Stimulated activated CD4-positive, alpha-beta T cell treated with anti-CD3 and anti-CD28 coated beads, TNF-alpha, amount 100 ng/mL, for 24 hours (primary cell): ENCODE measurements around the gene HSPG2.

ENCODE experiments used
- DNase-seq, 3 experiments: peaks; one replicate each; pipeline ENCODE4 v3.0.0-alpha.2; 2020; ENCODE audit warnings: low read depth in 3 of 3

Gene HSPG2

DNA sequence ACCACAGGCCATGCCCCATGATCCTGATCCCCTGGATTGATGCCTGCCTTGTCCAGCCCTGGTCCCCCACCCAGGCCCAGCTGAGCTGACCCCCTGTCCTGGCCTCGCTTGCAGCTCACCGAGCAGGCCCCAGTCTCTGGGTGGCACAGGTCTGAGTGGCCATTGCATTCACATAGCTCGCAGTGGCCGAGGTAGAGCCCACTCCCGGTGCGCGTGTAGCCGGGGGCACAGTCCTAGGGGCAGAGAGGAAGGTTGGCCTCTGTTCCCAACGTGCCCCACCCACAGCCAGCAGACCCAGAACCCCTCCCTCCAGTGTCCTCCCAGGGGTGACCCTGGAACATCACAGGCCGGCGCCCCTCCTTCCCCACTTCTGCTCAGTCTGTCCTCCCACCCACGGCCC is 73.1 kb downstream of the HSPG2 start:
- DNase-seq, result no peak

DNA sequence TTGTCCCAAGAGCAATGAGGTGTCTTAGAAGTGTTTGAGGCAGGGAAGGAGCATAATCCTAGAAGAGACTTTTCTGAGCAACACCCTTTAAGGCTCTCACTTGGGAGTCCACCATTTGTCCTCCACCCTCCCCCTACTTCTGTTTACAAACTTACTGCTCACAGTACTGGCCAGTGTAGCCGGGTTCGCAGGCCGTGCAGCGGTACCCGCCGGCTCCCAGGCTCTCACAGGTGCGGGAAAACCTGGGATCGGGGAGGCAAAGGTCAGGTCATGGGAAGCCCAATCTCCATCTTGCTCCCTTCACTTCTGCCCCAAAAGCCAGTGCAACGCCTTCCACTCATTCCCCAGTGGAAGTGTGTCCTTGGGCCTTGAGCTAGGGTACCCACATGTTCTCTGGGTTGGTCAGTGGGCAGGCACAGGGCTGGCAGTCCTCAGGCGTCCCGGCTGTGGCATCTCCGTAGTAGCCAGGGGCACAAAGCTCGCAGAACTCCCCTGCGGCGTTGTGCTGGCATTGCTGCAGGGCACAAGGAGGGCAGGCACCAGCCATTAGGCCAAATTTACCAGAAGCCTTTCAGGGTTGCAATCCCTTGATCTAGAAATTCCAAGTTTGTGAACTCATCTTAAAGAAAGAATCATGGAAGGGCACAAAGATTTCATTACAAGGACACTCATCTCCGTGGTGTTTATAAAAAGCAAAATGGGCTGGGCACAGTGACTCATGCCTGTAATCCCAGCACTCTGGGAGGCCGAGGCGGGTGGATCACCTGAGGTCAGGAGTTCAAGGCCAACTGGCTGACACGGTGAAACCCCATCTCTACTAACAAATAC is 75.3 kb downstream of the HSPG2 start:
- DNase-seq, result no peak

DNA sequence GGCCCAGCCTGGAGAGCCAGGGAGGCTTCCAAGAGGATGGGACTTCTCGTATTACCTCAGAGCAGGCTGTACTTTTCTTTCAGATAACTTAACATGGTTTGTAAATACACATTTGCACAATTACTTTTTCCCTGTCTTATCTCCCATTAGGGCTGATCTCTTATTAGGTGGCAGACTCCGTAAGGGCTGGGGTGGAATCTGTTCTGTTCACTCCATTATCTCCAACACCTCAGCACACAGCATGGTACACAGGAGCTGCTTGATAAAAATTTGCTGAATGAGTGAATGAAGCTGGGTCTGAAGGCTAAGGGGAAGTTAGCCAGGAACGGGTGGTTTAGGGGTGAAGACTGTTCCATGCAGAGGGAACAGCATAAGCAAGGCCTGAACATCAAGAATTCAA is 76.1 kb downstream of the HSPG2 start:
- no peak for DNase-seq

DNA sequence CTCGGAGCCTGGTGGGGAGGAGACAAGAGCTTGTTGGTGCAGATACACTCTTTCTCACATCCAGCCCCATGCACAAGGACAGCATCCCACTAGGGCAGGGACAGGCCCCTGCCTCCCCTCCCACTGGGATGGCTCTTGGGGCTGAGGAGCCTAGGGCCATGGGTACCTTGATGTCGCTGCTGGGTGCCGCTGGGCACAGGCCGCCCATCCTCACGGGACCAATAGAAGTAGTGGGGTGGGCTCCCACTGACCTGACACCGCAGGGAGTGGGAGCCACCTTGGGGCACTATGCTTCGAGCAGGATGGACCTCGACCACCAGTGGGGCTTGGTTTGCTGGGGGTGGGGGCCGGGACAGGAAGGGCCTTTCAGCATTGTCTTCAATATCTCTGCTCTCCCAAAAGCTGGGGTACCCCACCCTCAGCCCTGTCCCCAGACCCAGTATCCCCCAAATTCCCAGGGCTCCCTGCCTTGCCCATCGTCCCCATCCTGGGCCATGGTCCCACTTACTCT is 77.4 kb downstream of the HSPG2 start:
- DNase-seq, result no peak

DNA sequence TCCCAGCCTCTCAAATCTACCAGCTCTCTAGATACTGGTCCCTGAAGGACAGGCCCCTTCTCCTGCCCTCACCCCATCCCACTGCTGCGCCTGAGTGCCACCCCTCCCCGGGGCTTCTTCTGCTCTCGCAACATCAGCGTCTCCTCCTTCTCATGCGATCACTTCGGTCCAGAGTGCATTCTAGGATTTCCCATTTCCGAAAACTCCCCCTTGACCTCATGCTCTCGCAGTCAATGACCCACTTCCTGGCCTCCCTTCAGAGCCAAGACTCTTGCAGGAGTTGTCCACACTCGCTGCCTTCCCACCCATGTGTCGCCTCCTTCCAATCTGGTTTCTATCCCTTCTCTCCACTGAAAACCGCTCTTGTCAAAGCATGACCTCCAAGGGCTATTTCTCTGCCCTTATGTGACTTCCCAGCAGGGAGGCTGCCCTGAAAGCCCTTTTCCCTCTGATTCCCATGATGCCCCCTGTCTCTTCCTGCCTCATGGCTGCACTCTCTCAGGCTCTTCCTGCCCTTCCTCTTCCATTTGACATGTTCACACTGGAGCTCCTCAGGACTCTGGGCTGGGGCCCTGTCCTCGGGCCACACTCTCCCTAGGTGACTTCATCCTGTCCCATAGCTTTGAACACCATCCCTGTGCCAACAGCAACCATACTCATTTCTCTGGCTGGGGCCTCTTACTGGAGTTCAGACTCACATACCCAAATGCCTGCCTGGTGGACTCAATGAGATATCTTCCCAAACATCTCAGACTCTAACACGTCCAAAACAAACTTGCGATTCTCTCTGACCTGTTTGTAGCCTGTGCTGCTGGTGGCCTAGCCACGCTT is 79.1 kb downstream of the HSPG2 start:
- DNase-seq, result no peak

DNA sequence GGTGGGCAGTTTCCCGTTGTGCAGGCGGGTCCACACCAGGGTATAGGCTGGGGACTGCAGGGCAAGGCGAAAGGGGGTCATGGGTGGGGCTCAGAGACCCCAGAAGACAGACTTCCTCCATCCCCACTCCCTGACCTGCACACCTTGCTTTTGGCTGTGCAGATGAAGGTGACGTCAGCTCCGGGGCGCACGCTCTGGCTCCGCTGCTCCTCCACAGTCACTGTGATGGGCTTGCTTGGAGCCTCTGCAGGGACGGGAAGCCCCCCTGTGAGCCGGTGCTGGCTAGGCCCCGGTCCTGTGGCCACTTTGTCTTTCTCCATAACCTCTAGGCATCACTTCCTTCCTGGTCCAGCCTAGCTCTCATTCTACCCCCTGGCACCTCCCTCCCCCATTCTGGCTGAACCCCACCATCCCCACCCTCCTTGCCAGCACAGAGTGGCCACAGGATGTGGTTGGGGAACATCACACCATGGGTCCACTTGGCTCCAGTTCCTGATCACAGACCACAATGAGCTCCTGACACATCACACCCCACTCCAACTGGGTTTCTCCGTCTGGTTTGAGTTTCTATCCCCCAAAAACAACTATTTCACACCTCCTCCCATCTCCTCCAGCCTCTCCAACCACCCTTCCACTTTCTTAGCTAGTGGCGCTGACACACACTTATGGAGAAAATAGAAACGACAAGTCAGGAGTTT is 79.8 kb downstream of the HSPG2 start:
- no peak for DNase-seq

DNA sequence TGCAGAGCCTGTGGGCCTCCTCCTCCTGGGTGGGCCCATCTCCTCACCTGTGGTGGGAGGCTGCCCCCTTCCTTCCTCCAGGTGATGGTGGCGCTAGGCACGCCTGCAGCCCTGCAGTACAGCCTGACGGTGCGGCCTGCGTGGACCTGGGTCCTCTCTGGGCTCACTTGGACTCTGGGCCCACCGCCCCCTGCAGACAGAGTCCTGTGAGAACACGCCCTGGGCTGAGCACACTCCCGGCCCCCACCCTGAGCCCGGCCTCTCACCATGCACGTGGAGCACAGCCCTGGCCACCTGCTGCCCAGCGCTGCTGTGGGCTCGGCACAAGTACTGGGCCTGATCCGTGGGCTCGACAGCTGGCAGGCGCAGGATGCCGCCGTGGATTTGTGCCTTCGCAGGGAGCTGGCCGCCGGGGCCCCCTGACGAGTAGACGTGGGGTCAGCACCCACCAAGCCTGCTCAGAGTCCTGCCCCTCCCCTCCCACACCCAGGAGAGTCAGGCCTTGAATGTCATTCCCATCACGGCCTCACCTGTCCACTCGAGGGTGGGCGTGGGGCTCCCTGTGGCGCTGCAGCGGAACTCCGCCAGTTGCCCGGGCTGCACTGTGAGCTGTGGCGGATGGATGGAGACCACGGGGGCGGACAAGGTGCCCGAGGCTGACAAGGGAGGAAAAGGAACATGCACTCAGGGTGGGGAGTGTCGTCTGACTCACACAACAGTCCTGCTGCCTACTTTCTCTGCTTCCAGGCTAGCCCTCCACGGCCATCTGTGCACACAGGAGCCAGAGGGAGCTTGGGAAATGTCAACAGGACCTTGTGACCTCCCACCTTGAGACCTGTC is 81.6 kb downstream of the HSPG2 start:
- no peak for DNase-seq

DNA sequence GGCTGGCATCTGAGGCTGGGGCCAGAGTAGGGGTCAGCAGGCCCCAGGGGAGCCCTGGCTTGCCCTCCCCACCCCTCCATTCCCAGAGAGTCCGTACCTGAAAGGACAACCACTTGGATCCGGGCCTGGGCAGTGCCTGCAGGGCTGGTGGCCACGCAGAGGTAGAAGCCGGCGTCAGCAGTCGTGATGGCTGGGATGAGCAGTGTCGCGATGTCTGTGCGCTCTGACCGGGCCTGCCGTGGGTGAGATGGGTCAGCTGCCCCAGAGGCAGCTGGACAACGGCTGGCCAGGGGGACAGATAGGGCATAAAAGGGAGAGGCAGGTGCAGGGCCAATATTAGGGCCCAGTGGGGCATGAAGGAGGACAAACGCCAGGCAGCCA is 82.4 kb downstream of the HSPG2 start:
- DNase-seq, result no peak

DNA sequence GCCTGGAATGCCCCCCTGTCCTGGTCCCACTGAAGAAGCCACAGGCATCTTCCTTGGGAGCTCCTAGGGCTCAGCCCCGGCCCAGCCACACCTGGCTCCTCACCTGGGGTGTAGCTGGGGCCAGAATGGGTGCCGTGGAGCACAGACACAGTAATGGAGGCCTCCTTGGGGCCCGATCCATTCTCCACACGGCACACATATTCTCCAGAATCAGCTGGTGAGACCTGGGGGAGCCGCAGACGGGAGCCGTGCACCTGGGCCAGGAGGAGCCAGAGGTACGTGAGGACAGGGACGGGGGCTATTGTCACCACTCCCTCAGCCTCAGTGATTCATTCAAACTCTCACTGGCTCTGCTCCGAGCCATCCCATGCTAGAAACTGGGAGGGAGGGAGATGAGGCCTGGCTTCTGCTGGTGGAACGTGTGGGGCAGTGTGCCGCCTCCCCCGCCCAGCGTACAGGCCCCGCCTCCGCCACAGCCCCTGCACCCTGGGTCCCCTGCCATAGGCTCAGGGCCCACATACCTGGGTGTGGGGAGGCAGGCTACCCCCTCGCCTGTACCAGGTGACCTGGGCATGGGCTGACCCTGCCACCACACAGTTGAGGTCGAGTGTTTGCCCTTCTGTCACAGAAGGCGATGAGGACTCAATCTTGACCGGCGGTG is 82.9 kb downstream of the HSPG2 start:
- DNase-seq, result no peak

DNA sequence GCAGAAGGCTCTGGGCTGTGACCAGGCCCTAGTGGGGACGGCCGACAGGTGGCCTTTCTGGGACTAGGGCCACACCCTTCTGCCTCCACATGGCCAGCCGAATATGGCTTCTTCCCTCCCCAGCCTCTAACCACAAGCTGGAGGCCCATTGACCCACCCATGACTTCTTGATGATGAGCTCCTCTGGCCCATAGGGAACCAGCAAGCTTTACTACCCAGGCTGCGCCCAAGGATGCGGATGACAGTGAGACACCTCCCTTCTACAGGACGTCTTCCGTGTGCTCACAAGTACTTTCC is 84.0 kb downstream of the HSPG2 start:
- DNase-seq, result no peak

DNA sequence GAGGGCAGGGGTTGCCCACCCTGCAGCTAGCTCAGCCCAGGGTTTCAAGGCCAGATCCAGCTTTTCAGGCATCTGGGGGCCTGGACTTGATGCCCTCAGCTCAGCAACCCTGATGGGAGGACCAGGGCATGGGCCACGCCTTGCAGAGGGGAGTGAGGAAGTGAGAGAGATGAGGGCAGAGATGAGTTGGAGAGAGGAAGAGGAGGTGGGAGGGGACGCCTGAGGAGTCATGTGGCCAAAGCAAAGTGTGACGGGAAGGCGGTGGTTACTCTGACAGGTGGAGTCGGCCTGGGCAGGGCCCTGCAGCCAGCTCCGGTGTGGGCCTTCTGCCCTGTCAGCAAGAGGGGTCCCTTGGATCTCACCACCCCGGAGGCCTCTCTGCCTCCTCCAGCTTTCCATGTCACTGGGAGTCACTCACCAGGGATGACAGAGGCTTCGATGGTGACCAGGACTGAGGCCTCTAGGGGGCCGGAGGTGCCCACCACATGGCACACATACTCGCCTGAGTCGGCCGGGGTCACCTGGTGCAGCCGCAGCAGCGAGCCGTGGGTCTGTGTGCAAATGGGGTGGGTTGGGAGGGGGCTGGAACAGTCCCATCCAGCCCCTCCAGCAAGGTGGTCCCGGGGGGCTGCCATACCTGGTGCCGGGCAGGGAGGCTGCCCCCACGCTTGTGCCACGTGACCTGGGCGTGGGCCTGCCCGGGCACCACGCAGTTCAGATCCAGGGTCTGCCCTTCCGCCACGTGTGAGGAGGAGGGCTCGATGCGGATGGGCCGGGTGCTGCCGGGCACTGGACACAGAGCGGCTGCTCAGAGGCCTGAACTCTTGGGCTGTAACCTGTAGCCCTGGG is 84.6 kb downstream of the HSPG2 start:
- no peak for DNase-seq

DNA sequence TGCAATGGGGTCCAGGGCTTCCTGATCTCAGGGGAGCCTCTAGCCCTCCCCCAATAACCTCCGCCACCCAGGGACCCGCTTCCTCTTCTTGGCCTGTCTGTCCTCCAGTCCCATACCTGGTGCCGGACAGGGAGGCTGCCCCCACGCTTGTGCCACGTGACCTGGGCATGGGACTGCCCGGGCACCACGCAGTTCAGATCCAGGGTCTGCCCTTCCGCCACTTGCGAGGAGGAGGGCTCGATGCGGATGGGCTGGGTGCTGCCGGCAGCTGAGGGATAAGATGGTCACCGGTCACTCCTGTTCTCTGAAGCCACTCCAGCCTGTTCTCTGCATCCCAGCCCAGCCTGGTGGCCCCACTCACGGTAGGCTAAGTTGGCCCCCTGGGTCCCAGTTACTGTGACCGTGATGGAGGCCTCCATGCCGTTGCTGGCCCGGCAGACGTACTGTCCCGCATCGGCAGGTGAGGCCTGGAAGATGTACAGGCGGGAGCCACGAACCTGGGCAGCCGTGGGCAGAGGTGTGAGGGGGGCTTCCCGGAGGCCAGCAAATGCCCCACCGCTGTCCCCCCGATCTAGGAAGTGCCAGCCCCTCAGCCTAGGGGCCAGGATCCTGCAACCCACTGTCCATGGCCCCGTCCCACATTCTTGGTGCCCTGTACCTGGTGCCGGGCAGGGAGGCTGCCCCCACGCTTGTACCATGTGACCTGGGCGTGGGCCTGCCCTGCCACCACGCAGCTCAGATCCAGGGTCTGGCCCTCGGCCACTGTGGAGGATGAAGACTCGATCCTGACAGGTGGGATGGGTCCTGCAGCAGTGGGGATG is 85.5 kb downstream of the HSPG2 start:
- no peak for DNase-seq

DNA sequence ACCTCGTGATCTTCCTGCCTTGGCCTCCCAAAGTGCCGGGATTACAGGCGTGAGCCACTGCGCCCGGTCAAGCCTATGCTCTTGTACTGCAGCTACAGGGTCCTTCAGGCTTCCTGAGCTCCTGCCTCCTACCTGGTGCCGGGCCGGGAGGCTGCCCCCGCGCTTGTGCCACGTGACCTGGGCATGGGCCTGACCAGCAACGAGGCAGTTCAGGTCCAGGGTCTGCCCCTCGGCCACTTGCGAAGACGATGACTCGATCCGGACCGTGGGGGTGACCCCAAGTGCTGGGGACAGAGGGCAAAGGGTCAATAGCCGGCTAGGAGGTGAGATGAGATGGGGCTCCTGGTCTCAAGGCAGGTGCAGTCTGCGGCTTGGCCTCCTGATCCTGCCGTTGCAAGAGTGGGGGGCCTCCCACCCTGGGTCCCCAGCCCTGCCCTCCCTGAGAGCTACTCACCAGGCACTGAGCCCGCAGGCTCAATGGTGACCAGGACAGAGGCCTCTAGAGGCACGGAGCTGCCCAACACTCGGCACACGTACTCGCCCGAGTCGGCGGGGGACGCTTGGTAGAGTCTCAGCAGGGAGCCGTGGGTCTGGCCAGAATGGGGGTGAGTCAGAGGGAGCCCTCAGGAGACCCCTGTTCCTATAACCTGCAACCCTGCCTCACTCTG is 87.1 kb downstream of the HSPG2 start:
- DNase-seq, result no peak

DNA sequence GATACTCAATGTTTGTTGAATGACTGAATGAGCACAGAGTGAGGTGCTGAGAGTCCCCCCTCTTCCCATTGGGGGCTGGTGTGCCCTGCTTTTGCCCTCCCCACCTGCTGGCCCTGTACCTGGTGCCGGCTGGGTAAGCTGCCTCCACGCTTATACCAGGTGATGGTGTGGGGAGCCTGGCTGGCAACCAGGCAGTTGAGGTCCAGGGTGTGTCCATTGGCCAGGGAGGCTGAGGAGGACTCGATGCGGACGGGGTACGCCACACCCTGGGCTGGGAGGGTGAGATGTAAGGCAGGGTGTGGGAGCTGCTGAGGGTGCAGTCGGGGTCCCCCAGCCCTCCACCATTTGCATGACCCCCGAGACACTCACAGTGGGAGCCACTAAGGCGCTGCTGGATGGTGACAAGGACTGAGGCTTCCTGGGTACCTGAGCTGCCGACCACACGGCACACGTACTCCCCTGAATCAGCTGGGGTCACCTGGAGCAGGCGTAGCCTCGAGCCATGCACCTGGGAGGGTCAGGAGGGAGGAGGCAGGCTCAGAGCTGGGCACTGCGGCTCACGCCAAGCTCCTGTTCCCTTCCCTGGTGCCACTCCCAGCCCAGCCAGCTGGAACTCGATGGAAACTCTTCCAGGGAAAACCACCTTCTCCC is 88.5 kb downstream of the HSPG2 start:
- DNase-seq, result no peak

DNA sequence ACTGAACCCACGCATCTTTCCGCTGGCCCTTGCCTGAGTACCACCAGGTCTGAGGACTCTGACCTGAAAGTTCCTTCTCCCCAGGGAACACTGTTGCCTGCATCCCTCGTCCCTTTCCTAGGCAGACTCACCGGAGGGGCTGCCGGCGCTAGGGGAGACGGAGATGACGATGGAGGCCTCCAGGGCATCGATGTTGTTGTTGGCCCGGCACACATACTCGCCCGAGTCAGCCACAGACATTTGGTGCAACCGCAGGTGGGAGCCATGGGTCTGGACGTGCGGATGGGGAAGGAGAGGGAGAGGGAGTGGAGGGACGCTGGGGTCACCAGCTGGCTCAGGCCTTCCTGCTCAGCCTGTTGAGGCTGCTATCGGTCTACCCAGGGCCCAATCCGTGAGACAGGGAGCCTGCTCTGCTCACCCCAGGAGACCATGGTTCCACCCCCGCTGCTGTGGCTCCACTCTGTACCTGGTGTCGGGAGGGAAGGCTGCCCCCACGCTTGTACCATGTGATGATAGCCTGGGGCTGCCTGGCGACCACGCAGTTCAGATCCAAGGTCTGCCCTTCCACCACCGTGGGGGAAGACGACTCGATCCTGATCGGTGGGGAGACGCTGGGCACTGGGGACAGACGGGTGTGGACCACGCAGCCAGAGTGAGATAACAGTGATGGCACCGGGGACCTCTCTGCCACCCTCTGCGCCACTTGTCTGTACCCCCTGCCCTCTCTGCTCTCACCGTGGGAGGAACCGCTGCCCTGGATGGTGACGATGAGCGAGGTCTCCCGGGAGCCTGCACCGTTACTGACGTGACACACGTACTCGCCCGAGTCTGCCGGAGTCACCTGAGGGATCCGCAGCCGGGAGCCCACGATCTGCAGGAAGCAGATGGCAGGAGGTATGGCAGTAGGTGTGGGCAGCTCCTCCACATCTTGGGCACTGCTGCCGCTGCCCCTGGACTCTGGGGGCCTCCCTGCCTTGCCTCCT is 89.6 kb downstream of the HSPG2 start:
- no peak for DNase-seq

DNA sequence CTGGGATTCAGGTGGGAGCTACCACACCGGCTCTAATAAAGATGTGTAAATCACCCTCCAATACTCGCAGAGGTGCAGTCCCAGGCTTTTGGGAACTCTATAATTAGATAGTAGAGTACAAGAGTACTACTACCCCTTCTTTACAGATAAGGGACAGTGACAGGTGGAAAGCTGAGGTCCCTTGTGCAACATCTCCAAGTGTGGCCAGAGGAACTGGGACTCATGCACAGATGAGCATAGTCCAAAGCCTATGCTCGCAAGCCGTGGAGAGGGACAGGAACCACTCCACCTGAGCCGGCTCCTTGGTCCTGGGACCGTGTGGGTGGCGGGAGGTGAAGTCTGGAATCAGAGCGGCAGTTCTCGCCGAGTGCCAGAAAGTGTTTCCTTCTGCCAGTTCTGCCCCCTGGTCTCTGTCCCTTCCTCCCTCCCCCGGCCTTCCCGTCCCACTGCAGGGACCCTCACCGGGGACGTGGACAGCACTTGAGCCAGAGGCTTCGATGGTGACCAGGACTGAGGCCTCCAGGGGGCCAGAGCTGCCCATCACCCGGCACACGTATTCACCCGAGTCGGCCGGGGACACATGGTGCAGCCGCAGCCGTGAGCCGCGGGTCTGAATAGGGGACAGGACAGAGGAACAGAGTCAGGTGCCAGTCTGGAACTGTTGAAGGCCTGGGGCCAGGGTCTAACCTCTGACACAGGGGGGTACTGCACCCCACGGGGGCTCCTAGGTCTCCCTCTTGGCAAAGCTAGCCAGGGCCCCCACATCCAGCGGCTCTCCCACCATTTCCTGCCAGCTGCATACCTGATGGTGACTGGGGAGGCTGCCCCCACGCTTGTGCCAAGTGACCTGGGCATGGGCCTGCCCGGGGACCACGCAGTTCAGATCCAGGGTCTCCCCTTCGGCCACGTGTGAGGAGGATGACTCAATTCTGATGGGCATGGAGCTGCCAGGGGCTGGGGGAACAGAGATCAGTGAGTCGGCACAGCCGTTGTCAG is 91.2 kb downstream of the HSPG2 start:
- no peak for DNase-seq
